ENCODE measurements around the gene STK4.

DNA sequence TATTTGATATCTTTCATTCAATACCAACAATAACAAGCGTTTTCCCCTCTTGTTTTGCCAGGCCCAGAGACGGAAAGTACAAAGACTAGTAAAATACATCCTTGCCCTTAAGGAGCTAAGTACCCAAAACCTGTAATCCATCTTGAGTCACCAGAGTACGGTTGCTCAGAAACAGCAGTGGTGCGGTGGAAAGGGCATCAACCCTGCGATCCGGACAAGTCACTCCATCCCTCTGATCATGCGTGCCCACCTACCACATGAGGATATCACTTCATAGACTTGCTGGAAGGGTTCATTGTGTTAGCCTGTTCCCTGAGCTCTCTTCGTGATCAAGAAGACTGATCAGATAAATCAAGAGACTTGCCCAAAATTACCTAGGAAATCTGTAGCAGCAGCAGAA is 8.0 kb upstream of the STK4 start:
- no peak for TF ChIP-seq POLR2AphosphoS5 (IDR thresholded peaks at IDR 0.05; ENCODE audit: low read depth, low read length)
- TF ChIP-seq TAF1 (IDR thresholded peaks at IDR 0.05; ENCODE audit: borderline replicate concordance, insufficient read depth, low read length), result no peak
- TF ChIP-seq SIN3A (IDR thresholded peaks at IDR 0.05; ENCODE audit: borderline replicate concordance, insufficient read depth, low read length), result no peak
- TF ChIP-seq, protein P1, sequence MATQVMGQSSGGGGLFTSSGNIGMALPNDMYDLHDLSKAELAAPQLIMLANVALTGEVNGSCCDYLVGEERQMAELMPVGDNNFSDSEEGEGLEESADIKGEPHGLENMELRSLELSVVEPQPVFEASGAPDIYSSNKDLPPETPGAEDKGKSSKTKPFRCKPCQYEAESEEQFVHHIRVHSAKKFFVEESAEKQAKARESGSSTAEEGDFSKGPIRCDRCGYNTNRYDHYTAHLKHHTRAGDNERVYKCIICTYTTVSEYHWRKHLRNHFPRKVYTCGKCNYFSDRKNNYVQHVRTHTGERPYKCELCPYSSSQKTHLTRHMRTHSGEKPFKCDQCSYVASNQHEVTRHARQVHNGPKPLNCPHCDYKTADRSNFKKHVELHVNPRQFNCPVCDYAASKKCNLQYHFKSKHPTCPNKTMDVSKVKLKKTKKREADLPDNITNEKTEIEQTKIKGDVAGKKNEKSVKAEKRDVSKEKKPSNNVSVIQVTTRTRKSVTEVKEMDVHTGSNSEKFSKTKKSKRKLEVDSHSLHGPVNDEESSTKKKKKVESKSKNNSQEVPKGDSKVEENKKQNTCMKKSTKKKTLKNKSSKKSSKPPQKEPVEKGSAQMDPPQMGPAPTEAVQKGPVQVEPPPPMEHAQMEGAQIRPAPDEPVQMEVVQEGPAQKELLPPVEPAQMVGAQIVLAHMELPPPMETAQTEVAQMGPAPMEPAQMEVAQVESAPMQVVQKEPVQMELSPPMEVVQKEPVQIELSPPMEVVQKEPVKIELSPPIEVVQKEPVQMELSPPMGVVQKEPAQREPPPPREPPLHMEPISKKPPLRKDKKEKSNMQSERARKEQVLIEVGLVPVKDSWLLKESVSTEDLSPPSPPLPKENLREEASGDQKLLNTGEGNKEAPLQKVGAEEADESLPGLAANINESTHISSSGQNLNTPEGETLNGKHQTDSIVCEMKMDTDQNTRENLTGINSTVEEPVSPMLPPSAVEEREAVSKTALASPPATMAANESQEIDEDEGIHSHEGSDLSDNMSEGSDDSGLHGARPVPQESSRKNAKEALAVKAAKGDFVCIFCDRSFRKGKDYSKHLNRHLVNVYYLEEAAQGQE (IDR thresholded peaks at IDR 0.05; ENCODE audit: insufficient read depth in 1 of 2, low read depth in 2 of 2, low read length in 2 of 2), result no peak
- TF ChIP-seq FOXP2 (optimal IDR thresholded peaks at IDR 0.05; ENCODE audit: borderline replicate concordance, extremely low read depth, extremely low read length, insufficient read depth), result no peak
